Endothelial cell of hepatic sinusoid (primary cell): Measurements from ENCODE around the gene JHY.

Experiments
- in situ Hi-C: cut with HindIII; loops from 2 replicates; pipeline ENCODE4 v1.10.0; 2017; ENCODE audit warnings: low sequenced_read_pairs

The JHY gene

DNA sequence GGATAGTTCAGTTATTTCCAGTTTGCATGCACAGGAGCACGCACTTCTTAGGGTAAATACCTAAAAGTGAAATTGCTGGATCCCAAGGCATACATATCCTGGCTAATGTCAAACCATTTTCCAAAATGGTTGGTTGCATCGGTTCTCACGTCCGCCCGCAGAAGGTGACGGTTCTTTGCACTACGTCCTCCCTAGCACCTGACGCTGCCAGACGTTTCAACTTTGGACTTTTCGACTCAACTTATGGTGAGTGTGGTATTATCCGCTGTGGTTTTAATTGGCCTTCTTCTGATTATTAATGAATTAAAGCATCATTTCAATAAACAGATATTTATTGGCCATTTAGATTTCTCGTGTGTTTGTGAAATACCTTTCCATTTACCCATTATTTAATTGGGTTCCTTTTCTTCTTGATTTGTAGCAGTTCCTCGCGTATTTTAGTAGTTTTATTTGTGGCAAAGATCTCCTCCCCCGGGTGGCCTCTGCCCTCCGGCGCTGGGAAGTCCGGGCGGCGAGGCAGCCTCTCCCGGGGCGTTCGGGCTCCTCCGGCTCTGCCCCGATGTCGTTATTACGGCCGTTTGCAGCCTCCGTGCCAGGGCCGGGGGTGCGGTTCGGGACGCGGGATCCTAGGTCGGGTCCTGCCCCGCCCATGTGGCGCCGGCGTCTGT is at the start of gene JHY:
Gene JHY (plus strand): TSS at position 571 of the 668 bp plus-strand sequence. CDS start 3,091 bp downstream, outside the sequence.
- in situ Hi-C loops = no loop called here

DNA sequence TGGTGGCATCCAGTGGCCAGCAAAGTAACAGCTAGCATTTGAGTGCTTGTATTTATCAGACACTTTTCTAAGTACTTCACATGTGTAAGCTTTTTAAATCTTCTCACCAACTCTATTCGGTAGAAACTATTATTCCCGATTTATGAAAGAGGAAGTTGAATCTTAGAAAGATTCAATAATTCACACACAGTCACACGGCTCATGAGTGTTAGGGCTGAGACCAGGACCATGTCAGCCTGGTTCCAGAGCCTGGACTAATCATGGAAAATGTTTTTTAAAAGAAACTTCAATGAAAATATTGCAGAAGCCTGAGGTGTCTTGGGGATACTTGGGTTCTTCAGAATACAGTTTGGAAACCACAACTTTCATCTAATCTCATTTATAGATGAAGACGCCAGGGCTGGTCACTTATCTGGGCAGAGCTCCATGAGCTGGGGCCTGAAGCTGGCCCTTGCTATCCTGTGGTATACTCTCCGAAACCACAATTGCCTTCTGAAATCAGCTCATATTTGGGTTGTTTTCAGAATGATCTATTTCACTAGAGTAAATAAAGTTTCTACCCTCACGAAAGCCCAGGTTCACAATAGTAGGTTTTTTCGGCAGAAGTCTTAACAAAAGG is 48.6 kb upstream of the JHY start:
- in situ Hi-C loops = no loop called here

DNA sequence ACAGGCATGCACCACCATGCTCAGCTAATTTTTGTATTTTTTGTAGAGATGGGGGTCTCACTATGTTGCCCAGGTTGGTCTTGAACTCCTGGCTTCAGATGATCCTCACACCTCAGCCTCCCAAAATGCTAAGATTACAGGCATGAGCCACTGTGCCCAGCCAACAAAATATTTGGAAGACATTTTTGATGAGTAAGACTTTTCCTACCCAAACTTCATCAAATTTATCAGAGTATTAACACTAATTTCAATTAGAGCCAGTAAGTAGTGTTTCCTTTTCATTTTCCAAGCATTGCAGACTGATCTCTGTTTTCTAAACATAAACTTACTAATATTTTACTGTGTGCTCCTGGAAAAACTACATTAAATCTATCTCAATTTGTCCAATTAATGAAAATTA is 45.6 kb upstream of the JHY start:
- in situ Hi-C loops = no loop called here

DNA sequence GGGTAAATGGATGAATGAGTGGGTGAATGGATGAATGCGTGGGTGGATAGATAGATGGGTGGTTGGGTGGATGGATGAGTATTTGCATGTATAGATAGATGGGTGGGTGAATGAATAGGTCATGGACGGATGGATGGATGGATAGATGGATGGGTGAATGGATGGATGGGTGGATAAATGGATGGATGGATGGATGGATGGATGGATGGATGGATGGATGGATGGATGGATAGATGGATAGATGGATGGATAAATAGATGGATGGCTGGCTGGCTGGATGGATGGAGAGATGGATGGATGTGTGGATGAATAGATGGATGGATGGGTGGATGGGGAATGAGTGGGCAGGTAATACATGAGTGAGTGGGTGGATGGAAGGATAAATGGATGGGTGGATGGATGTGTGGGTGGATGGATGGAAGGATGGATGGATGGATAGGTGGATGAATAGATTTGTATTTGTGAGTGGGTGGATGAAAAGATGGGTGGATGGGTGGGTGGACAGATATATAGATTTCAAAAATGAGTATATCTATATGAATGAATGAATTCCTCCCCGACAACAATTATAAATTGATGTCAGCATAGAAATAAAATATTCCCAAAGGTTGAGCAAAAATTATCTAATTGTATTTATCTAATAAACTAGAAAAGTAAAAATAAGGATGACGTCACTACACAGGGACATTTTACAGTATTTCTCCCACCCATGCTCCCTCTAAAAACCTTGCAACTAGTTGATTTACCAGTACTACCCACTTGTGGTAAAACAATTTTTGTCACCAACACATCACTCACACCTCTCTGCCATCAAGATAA is 44.8 kb upstream of the JHY start:
- in situ Hi-C loops = no loop called here

DNA sequence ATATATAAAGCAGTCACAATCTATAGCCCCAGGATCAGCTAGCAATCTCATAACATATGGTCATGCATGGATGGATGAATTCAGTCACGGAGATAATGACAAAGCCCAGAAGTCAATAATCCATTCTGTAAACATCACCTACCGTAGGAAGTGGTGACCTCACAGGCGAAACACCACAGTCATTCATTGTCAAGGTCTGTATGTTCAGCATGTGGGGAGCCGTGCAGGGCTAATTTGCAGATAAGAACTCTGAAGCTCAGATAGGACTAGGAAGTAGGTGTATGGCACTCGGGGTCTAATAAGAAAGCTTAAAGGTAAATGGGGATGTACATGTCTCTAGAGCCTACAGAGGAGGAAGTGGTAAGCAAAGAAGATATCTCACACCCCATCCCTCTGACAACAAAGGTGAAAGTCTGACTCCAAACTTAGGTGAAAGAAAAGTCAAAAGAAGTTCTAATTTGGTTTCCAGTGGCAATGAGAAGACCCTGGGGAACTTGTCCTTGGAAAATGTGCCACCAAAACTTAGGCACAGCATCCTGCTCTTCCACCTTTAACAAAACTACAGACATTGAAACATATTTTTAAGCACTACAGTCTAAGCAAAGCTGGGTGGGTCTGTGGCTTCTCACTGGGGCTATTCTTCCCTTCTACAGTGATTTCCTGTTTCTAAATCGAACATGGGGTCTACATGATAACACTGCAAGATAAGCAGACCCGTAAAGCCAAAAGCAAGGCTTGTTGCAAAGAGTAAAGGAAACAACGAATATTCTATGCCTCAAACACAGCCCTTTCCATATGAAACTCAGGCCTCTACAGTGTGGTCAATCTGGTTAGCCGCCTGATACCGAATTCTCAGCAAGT is 39.0 kb upstream of the JHY start:
- in situ Hi-C loops = no loop called here

DNA sequence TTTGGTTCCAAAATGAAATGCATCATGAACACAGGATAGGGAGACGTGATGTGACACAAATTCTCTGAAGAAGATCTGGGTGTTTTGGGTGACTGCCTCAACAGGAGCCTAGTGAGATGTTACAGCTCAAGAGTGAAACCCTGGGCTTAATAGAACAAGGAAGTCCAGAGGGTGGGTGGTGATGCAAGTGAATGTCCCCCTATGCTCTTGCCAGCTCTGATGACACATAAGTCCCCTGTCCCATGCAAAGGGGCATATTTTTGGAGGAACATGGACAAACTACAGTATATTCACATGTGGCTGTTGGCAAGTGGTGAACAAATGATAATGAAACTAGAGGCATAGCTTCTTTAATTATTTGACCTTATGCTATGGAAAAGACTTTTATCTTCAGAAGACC is 35.1 kb upstream of the JHY start:
- in situ Hi-C loops = no loop called here

DNA sequence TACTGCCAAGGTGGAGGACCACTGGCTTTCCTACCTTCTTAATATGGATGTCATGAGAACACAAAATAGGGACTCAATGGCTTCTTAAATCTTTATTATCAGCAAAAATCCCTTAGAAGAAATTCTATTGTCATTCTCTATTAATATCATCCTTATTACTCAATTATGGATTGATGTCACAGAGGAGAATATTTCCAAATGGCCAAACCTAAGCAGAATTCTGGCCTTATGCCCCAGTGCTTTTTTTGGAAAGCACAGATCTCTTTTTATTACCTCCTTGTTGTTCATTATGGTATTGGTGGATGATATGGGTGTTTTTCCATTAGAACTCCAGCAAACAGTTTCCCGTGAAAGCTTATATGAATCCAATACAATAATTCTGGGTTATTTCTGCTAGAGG is 34.4 kb upstream of the JHY start:
- in situ Hi-C loops = no loop called here

DNA sequence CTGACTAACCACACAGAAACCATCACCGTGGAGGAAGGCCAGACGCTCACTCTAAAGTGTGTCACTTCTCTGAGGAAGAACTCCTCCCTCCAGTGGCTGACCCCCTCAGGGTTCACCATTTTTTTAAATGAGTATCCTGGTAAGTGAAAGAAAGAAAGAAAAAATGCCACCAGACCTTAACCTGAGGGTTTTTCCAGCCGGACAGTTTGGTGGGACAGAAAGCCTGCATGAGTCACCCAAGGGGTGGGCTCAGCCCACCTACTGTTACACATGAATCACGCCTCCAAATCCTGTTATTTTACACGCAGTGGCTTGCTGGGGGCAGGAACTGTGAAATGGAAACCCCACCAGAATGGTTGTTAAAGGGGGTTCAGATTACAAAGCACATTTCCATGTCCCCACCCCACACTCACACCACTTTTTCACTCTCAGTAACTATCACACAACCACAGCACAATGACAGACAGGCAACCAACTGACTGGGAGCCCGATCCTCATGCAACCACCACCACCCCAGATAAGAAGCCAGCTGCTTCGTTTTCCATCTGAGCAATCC is 32.4 kb upstream of the JHY start:
- in situ Hi-C loops = no loop called here

DNA sequence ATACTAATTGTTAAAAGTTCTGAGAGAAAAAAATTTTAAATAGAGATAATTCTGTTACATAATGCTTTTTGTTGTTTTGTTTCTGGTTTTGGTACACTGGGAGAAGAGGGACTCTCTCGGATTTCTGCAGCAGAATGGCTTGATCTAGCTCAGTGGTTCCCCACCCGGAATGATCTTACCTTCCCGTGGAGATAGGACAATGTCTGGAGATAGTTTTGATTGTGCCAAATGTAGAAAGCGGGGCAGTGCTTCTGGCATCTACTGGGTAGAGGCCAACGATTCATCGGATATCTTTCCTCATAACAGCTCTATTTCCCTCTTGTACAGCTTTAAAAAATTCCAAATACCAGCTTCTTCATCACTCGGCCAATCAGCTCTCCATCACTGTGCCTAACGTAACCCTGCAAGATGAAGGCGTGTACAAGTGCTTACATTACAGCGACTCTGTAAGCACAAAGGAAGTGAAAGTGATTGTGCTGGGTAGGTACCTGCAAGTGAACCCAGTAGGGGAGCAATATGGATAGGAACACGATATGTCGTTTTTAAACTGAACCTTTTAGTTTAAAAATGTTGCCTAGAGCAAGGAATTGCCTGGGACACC is 31.1 kb upstream of the JHY start:
- in situ Hi-C loops = no loop called here

DNA sequence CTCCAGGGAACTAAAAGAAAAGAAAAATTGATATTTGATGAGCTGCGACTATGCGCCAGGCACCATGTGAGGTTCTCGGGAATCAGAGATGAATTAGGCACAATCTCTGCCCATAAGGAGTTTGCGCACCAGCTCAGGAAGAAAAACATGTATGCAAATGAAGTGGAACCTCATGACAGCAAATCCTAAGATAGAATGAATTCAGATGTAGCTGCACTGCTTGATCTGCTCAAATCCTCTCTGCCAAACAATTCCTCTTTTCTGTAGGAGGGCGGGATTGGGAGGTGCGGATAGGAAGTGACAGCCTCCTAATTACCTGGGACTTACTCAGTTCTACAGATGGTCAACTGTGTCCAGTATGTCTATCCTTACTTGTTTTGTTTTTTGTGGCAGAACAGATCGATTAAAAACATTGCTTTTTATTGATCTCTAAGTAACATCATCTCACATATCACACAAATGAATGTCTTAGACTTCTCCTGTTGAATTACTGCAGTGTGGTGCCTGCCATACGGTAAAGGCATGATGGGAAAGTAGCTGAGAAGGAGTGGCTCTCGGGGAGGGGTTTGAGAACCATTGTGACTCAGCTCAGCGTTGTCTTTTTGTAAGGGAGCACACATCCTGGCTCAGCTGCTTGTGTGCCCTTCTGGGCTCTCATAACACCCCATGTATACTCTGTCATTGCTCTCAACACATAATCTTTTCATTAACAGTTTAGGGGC is 30.3 kb upstream of the JHY start:
- in situ Hi-C loops = no loop called here

DNA sequence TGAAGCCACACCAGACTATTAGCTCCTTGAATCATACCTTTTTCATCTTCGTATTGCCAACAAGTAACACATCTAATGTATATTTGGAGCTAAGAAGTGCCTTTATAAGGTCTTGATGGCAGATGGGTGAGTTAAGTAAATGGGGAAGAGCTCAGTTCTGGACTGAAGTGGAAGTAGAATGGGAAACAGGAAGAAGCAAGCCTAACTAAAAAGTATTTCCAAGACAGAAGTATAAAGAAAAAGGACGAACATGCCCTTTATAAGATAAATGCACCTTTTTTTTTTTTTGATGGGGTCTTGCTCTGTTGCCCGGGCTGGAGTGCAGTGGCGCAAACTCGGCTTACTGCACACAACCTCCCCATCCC is 29.8 kb upstream of the JHY start:
- in situ Hi-C loops = no loop called here

DNA sequence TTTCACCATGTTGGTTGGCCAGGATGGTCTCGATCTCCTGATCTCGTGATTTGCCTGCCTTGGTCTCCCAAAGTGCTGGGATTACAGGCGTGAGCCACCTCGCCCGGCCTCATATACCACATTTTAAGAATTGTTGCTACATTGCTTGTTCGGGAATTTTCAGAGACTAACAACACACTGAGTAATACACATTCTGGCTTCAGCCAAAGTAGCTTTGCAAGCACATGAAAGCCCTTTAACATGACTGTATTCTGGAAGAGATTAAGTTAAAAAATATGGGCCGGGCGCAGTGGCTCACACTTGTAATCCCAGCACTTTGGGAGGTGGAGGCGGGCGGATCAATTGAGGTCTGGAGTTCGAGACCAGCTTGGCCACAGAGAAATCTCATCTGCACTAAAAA is 29.3 kb upstream of the JHY start:
- in situ Hi-C loops = no loop called here

DNA sequence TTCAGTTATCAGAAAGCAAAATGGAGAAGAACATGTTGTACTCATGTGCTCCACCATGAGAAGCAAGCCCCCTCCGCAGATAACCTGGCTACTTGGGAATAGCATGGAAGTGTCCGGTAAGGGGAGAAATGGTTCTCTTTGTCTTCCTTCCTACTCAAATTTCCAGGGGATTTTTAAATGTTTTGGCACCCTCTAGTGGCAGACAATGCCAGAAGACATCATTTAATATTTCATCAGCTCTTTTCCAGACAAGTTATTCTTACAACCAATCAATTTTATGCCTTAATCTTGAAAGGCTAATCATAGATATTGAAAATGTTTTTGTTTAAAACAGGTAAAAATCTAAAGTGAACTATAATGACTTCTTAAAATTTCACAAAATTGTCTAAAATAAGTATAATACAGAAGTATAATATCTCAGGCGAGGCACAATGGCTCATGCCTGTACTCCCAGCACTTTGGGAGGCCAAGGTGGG is 28.6 kb upstream of the JHY start:
- in situ Hi-C loops = no loop called here

DNA sequence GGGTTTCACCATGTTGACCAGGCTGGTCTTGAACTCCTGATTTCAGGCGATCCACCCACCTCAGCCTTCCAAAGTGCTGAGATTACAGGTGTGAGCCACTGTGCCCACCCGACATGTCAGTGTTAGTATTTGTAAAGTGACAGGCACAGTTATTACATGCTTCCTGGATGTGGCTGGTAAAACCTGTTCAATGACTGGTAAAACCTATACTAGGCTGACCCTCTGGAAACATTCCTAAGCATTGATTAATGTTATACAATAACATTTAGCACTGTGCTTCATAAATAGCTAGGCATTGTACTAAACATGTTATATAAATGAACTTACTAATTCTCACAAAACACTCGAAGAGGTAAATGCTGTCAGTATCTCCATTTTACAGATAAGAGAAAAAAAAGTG is 20.9 kb upstream of the JHY start:
- in situ Hi-C loops = loop anchor here (5.0 kb wide), 2 partner anchors 96 to 196 kb away; no protein-coding TSS in a partner anchor

DNA sequence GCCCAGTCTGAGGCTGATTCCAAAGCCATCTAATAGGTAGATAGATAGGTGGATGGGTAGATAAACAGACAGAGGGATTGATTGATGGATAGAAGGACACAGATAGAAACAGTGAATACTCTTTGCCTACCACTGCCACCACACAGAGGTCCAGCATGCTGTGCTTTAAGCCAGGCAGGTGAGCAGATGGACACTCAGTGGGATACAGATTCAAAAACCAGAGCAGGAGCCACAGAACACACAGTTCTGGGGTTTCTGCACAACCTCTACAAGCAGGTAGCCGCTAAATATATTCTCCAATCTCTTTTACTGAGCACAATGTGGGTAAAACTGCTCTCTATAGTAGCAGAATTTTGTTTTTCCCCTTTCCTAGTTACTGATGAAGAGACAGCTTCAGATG is 20.5 kb upstream of the JHY start:
- in situ Hi-C loops = loop anchor here (5.0 kb wide), 2 partner anchors 95 to 195 kb away; no protein-coding TSS in a partner anchor

DNA sequence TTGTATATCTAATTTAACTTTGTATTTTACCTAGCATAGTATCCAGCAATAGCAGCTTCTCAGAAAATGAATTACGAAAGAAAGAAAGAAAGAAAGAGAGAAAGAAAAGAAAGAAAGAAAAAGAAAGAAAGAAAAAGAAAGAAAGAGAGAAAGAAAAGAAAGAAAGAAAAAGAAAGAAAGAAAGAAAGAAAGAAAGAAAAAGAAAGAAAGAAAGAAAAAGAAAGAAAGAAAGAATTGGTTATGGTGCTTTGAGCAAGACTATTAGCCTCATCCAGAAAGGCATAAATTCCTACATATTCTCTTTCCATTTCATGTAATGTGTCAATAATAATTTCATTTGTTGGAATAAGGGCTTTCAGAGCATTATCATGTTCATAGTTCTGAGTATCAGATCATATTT is 19.4 kb upstream of the JHY start:
- in situ Hi-C loops = loop anchor here (5.0 kb wide), 2 partner anchors 94 to 194 kb away; no protein-coding TSS in a partner anchor

DNA sequence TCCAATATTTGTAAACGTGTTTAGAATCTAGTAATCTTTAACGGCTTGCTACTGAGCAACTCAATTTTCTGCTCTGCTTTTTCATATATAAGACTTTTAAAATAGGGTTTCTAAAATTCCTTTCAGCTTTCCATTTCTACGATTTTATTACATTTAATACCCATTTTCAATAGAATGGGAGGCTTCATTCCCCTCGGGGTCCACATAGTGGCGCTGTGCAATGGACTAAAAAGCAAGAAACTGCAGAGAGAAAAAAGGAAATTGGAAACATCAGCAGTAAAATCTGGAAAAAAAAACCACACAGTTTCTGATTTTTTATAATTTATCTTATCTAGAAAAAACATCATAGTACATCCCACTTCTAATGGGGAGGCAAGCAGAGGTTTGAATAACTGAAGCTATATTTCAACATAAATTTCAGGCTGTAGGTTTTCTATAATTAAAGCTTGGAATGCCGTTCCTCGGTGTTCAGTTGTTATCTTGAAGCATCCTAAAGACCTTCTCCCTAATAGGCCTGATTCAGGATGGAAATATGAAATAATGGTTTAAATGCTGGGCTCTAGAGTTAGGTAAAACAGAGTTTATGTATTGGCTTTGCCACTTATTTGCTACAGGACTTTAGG is 18.7 kb upstream of the JHY start:
- in situ Hi-C loops = loop anchor here (5.0 kb wide), 2 partner anchors 93 to 193 kb away; no protein-coding TSS in a partner anchor

DNA sequence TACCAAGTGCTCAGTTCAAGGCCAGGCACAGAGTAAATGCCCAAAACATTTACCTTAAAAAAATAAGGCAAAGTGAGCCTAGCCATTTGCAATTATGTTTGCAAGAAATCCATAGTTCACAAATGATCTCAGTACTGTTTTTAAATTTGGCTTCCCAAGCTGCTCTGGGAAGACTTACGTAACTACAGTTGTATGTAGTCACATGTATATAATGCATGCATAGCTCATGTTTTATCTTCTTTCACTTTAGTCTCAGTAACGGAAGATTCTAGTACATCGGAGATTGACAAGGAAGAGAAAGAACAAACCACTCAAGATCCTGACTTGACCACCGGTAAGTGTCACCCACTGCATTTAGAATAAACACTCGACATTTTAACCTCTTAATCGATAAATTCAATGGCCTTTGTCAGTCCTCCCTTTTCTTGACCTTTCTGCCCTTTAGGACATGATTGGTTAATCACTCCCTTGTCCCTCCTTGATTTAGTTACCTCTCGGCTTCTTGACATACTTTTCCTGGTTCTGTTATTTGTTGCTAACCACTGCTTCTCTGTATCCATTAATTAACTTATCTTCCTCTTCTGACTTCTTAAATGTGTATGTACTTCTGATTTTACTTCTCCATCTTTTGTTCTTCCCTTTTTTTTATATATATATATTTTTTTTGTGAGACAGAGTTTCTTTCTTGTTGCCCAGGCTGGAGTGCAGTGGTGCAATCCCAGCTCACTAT is 18.0 kb upstream of the JHY start:
- in situ Hi-C loops = loop anchor here (5.0 kb wide), 2 partner anchors 93 to 193 kb away; no protein-coding TSS in a partner anchor
